Gastrocnemius medialis (tissue), 4 donors: ENCODE results near the gene BMPER.

Experiments
- CTCF ChIP-seq, 5 experiments: fragments of 450-650 bp in 3 of 5; fragments of 200-600 bp in 2 of 5; sonication (generic) in 2 of 5; IDR thresholded peaks in 4 of 5; conservative IDR thresholded peaks in 1 of 5; 1 replicate in 4 of 5; 2 replicates in 1 of 5; pipeline ENCODE4 v1.5.1; 2016 to 2019; ENCODE audit warnings: antibody characterized with exemption in 5 of 5, mild to moderate bottlenecking in 3 of 5, moderate library complexity in 3 of 5
- POLR2A ChIP-seq, 2 donors: fragments of 450-650 bp; IDR thresholded peaks; one replicate each; pipeline ENCODE4 v1.6.1; 2017; ENCODE audit warnings: antibody characterized with exemption in 2 of 2, mild to moderate bottlenecking in 2 of 2, moderate library complexity in 2 of 2

- no peak for TF ChIP-seq CTCF (IDR thresholded peaks at IDR 0.05 in 4 of 5, conservative IDR thresholded peaks at IDR 0.05 in 1 of 5)
- TF ChIP-seq POLR2A (IDR thresholded peaks at IDR 0.05): no peak
These were observed 159.3 kb downstream of the BMPER start for GRCh38 chr7:34064519-34065158.
